Prostate gland (tissue), 2 donors: ENCODE measurements around the gene MYADML2. TPM values are rescaled to one million over a fixed set of nuclear protein-coding genes. Genes with fewer than 3 reads are reported as not detected.
A peak's percentile ranks its signal among the peaks of the same experiment; 100 is the strongest.

Source experiments
- DNase-seq: peaks from one replicate; pipeline ENCODE4 v3.0.0-alpha.2; 2019; ENCODE audit warnings: low spot score
- H3K27ac ChIP-seq, 2 donors: fragments of 200-600 bp; sonication (generic); 2 replicates each; pipeline ENCODE4 v1.5.1; 2017 to 2019
- H3K27me3 ChIP-seq: fragments of 200-600 bp; sonication (generic); replicated peaks from 2 replicates; pipeline ENCODE4 v1.5.1; 2019; ENCODE audit not compliant: insufficient read depth
- H3K36me3 ChIP-seq, 2 donors: fragments of 200-600 bp; sonication (generic); 1 replicate in 1 of 2; 2 replicates in 1 of 2; pipeline versions ENCODE4 v1.5.1 to v1.8.1; 2017 to 2019
- H3K4me1 ChIP-seq: fragments of 200-600 bp; sonication (generic); replicated peaks from 2 replicates; pipeline ENCODE4 v1.5.1; 2019
- H3K4me3 ChIP-seq, 2 donors: fragments of 200-600 bp; sonication (generic); 2 replicates each; pipeline ENCODE4 v1.5.1; 2017 to 2019
- H3K9me3 ChIP-seq: fragments of 200-600 bp; sonication (generic); 2 replicates; pipeline ENCODE4 v1.5.1; 2017
- CTCF ChIP-seq, 4 experiments: fragments of 200-600 bp in 2 of 4; fragments of 450-650 bp in 2 of 4; sonication (generic) in 2 of 4; IDR thresholded peaks; 1 replicate in 3 of 4; 2 replicates in 1 of 4; pipeline ENCODE4 v1.5.1; 2016 to 2019; ENCODE audit warnings: antibody characterized with exemption in 4 of 4, mild to moderate bottlenecking in 2 of 4, moderate library complexity in 2 of 4
- POLR2A ChIP-seq: fragments of 450-650 bp; IDR thresholded peaks from one replicate; pipeline ENCODE4 v1.6.1; 2016; ENCODE audit warnings: antibody characterized with exemption, mild to moderate bottlenecking
- POLR2AphosphoS5 ChIP-seq: sonication (generic); formaldehyde crosslinking; IDR thresholded peaks from one replicate; pipeline ENCODE4 v1.6.1; 2017; ENCODE audit warnings: antibody characterized with exemption
- WGBS: methylation state at CpG from one replicate; pipeline ENCODE4 v1.1.5; 2018; 5-methylcytosine and 5-hydroxymethylcytosine counted together
- intact Hi-C: fragments of 100-400 bp; cut with DNase I; formaldehyde crosslinking; loops from one replicate; pipeline ENCODE4 v1.14.2; 2022
- total RNA-seq, 2 donors: library from RNA; depleted of rRNA; stranded (reverse); fragments of >200 nt; gene quantifications; one replicate each; pipeline ENCODE4 v1.1.0, GENCODE V29; 2016

The MYADML2 gene
- total RNA-seq, 2 donors from 2014 or later = 0.14 TPM; not detected in 1

GRCh38 chr17:81977211-81977808 lies 30.3 kb upstream of the MYADML2 start, which contains the start of gene ASPSCR1:
ASPSCR1 (plus strand) TSS chr17:81977629; CDS start chr17:81977647, 18 bp downstream.
- H3K27me3 ChIP-seq = no peaks in the 10 kb centered on the region
- peak; percentile 88 for DNase-seq
- TF ChIP-seq POLR2A (peak; percentile 85), CTCF (IDR thresholded peaks at IDR 0.05) (peak in 1 of 4 experiments; percentile 20), POLR2AphosphoS5 (peak; percentile 52)
- H3K36me3 ChIP-seq = no peaks in the 10 kb centered on the region
- peak within 1 kb of the TSS; percentile 87 to 90 for H3K4me3 ChIP-seq
- no peaks in the 10 kb centered on the region for H3K9me3 ChIP-seq
- peaks cover 4% of the 10 kb centered on the region for H3K4me1 ChIP-seq
- intact Hi-C loops = no loop called here
- H3K27ac ChIP-seq = peak within 1 kb of the TSS; percentile 75 to 94
- WGBS = under 1% methylated on average over 51 of the region's 76 CpGs

GRCh38 chr17:81976332-81977210 lies 29.5 kb upstream of the MYADML2 start:
- H3K36me3 ChIP-seq = no peaks in the 10 kb centered on the region
- 22% methylated on average over 30 of the region's 30 CpGs for WGBS
- peak overlapping the region; percentile 87 to 90 for H3K4me3 ChIP-seq
- peaks cover 4% of the 10 kb centered on the region for H3K4me1 ChIP-seq
- no peak for TF ChIP-seq POLR2AphosphoS5
- TF ChIP-seq CTCF (IDR thresholded peaks at IDR 0.05) = no peak
- no peak for TF ChIP-seq POLR2A
- peak overlapping the region; percentile 75 to 94 for H3K27ac ChIP-seq
- no peaks in the 10 kb centered on the region for H3K9me3 ChIP-seq
- intact Hi-C loops = no loop called here
- H3K27me3 ChIP-seq = no peaks in the 10 kb centered on the region
- DNase-seq = no peak

- Histone ChIP-seq H3K9me3 (no peaks in the 10 kb centered on the region), H3K4me3 (no peak overlapping the region), H3K27ac (no peak overlapping the region), H3K36me3 (no peaks in the 10 kb centered on the region), H3K27me3 (no peaks in the 10 kb centered on the region), H3K4me1 (peaks cover under 1% of the 10 kb centered on the region)
- no peak for DNase-seq
- intact Hi-C loops = no loop called here
- TF ChIP-seq CTCF (IDR thresholded peaks at IDR 0.05) (no peak), POLR2A (no peak), POLR2AphosphoS5 (no peak)
These were observed 26.4 kb upstream of the MYADML2 start for GRCh38 chr17:81973432-81973831.

GRCh38 chr17:81968850-81969812 lies 22.1 kb upstream of the MYADML2 start:
- no peak overlapping the region for H3K4me3 ChIP-seq
- no peaks in the 10 kb centered on the region for H3K27me3 ChIP-seq
- 85% methylated on average over 12 of the region's 12 CpGs for WGBS
- H3K9me3 ChIP-seq = no peaks in the 10 kb centered on the region
- no peak for TF ChIP-seq POLR2AphosphoS5
- no peak for TF ChIP-seq CTCF (IDR thresholded peaks at IDR 0.05)
- no peak for TF ChIP-seq POLR2A
- DNase-seq = no peak
- H3K4me1 ChIP-seq = peaks cover 3% of the 10 kb centered on the region
- H3K36me3 ChIP-seq = no peaks in the 10 kb centered on the region
- no peak overlapping the region for H3K27ac ChIP-seq
- intact Hi-C loops = loop anchor here (10.0 kb wide), 1 partner anchor 186 kb away; no protein-coding TSS in a partner anchor
